HG03196 (cell line): ENCODE results near the gene OXLD1.
A peak's percentile ranks its signal among the peaks of the same experiment; 100 is the strongest.

Experiments
- ATAC-seq: cut with Tn5 transposase; IDR thresholded peaks from one replicate; pipeline ENCODE4 v1.9.1; 2021; ENCODE audit not compliant: unreplicated experiment

The OXLD1 gene

DNA sequence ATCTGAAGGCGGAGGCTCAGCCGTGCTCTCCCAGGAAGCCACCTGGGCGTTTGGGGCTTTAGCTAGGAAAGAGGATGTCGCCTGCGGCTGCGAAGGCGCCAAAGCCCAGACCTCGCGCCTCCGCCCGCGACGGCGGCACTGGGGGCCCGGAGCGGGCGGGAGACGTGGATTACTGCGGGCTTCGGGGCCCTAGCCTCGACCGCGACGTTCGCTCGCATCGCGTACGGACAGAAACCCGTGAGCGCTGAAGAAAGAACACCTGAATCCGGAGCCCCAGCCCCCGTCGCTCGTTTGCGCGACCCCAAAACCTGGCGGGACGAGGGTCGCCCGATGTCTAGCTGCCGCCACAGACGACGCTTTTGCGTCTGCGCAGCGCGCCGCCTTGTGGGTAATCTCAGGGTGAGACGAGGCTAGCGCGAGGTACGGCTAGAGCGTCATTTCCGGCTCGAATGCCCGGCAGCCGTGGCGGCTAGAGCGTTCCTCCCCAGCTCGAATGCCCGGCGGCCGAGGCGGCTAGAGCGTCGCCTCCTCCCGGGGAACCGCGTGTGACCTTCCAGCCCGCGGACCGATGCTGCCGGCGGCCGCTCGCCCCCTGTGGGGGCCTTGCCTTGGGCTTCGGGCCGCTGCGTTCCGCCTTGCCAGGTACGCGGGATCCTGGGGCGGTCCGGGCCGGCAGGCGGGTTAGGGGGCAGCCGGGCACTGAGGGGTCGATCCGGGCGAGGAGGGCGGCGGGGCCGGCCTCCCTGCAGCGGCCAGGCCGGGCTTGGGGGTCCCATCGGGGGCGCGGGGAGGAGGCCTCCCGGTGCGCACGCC, 36.7 kb upstream of the OXLD1 start, which contains the start of gene MRPL12:
Gene MRPL12, plus strand, starts transcription at position 434 of the 813 bp plus-strand sequence. Its CDS starts 135 bp downstream, at position 569.
- peak; percentile 80 for ATAC-seq

DNA sequence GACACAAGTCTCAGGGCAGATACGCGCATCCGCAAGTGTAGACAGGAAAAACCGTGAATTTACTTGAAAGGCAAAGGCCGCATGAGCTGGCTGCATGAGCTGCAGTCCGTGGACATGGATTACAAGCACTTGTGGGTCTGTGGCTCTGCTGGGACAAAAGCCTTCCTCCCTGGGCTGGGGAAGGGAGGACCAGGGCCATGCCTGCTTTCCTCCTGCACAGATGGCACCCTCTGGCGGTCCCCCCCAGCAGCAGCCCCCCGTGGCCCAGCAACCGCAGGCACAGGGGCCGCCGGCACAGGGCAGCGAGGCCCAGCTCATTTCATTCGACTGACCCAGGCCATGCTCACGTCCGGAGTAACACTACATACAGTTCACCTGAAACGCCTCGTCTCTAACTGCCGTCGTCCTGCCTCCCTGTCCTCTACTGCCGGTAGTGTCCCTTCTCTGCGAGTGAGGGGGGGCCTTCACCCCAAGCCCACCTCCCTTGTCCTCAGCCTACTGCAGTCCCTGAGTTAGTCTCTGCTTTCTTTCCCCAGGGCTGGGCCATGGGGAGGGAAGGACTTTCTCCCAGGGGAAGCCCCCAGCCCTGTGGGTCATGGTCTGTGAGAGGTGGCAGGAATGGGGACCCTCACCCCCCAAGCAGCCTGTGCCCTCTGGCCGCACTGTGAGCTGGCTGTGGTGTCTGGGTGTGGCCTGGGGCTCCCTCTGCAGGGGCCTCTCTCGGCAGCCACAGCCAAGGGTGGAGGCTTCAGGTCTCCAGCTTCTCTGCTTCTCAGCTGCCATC, 35.1 kb upstream of the OXLD1 start:
- ATAC-seq, result no peak

DNA sequence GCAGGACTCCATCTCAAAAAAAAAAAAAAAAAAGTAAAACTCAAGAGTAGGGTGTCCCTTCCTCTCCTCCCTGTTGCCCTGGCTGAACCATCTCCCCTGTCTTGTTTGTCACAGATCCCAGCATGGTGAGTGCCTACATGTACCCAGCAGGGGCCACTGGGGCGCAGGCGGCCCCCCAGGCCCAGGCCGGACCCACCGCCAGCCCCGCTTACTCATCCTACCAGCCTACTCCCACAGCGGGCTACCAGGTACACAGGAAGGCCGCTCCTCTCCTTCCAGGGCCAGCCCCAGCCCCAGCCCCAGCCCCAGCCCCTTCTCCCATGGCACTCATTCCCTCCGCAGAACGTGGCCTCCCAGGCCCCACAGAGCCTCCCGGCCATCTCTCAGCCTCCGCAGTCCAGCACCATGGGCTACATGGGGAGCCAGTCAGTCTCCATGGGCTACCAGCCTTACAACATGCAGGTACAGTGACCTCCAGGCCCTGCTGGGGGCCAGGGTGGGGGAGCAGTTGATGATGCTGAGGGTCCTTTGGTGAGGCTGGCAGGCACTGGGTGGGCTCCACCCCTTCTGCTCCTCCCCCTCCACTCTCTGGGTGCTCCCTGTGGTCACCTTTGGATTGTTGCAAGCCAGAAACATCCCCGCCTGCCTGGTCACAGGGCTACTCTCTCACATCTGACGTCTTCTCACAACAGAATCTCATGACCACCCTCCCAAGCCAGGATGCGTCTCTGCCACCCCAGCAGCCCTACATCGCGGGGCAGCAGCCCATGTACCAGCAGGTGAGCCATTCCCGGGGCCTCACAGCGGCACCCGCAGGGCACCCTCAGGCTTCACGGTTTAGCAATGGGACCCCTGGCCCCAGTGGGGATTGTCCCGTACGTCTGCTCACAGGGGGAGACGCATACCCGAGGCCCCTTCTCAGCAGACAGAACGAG, 34.2 kb upstream of the OXLD1 start:
- ATAC-seq, result no peak

DNA sequence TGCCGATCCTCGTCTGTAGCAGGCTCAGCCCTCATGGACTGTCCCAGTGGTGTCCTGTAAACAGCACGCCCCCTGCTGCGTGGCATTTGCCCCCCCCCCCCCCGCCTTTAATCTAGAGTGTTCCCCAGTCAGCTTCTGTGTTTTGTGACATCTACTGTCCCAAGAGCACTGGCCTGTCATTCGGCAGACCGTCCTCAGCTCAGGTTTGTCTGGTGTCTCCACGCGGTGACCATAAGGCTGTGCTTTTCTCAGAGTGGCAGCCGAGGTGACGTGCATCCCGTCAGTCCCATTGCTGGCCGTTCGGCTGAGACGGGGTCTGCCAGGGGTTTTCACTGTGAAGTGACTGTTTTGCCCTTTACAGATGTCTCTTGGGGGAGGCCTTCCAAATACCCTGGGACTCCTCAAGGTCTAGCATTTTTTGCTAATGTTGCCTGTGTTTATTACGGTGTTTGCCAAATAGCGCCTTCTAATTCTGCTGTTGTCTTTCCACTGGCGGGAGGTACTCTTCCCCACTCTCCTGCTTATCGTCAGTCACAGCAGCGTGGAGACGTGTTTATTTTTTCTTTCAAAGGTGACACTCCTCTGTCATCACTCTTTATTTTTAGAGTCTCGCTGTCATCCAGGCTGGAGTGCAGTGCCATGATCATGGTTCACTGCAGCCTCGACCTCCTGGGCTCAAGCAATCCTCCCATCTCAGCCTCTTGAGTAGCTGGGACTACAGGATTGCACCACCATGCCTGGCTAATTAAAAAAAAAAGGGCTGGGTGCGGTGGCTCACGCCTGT, 31.0 kb upstream of the OXLD1 start:
- no peak for ATAC-seq

DNA sequence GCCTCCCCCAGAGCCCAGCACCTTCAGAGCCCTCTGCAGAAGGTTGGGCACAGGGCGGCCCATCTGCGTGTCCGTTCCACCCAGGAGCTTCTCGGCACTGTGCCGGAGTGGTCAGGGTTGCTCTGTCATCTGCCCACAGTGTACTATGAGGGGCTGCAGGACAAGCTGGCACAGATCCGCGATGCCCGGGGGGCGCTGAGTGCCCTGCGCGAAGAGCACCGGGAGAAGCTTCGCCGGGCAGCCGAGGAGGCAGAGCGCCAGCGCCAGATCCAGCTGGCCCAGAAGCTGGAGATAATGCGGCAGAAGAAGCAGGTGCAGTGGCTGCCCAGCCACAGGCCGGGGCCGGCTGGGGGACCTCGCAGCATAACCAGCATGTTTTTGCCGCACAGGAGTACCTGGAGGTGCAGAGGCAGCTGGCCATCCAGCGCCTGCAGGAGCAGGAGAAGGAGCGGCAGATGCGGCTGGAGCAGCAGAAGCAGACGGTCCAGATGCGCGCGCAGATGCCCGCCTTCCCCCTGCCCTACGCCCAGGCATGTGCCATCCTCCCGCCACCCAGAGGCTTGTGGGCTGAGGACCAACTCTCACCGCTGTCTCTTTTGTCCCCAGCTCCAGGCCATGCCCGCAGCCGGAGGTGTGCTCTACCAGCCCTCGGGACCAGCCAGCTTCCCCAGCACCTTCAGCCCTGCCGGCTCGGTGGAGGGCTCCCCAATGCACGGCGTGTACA, 30.0 kb upstream of the OXLD1 start:
- no peak for ATAC-seq

DNA sequence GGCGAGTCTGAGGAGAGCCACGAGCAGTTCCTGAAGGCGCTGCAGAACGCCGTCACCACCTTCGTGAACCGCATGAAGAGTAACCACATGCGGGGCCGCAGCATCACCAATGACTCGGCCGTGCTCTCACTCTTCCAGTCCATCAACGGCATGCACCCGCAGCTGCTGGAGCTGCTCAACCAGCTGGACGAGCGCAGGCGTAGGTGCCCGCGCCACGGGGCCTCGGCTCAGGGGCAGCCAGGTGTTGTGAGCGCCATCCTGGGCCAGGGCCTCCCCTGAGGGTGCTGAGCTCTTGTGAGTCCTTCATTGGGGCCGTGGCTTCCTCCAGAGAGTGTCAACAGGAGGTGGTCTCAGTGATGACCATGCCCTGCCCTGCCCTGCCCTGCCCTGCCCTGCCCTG, 29.4 kb upstream of the OXLD1 start:
- ATAC-seq, result no peak

DNA sequence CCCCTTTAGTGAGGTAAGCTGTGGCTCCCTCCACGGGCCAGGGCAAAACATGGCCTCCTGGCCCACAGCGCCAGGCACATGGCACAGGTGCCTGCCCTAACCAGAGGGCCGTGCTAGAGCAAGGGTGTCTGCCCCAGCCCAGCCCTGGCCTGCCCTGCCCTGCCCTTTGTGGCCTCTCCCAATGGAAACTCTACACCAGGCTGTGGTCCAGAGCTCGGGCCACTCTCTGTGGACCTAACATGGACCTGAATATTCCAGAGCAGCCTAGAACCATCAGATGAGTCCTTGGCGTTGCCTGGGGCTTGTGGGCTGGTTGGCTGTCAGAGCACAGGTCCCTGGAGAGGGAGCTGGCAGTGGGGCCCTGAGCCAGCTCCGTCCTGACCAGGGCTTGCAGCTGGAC, 28.8 kb upstream of the OXLD1 start:
- ATAC-seq, result no peak

DNA sequence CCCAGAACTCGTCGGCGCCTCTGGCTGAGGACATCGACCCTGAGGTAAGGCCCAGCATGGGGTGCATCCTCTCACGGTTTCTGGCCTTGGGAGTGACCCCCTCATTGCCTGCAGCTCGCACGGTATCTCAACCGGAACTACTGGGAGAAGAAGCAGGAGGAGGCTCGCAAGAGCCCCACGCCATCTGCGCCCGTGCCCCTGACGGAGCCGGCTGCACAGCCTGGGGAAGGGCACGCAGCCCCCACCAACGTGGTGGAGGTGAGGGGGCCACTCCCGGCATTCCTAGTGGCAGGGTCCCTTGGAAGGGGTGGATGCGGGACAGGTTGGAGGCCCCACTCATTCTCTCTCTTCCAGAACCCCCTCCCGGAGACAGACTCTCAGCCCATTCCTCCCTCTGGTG, 28.4 kb upstream of the OXLD1 start:
- no peak for ATAC-seq

DNA sequence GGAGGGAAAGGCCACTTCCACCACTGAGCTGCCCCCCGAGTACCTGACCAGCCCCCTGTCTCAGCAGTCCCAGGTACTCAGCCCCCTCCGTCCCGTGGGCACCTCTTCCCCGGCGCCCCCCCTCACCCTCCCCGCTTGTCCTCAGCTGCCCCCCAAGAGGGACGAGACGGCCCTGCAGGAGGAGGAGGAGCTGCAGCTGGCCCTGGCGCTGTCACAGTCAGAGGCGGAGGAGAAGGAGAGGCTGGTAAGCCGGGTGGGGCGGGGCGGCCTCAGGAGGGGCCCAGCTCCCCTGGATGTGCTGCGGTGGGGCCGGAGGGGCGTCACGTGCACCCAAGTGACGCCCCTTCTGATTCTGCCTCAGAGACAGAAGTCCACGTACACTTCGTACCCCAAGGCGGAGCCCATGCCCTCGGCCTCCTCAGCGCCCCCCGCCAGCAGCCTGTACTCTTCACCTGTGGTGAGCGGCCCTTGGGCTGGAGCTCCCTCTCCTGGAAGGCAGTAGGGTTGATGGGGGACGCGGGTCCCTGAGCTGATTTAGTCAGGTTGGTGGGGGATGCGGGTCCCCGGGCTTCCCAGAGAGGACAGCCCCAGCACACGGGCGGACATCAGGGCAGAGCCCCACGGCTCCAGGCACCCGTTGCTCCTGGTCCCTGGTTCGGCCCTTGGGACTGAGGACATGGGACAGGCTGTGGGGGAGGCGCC, 27.3 kb upstream of the OXLD1 start:
- no peak for ATAC-seq

DNA sequence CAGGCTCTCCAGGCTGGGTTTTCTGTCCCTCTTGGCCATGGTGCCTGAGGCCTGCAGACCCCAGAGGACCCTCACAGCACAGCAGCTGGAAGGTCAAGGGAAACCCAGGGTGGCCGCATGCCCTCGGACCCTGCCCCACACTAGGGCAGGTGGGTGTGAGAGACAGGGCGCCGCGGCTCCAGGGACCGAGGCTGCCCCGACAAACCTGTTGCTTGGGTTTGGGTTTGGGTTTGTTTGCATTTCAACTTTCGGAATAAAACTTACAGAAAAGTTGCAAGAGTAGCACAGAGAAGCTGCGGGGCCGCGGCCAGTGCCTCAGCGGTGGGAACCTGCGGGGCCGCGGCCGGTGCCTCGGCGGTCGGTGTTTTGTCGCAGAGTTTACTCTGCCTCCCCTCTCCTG, 25.2 kb upstream of the OXLD1 start:
- ATAC-seq, result no peak

DNA sequence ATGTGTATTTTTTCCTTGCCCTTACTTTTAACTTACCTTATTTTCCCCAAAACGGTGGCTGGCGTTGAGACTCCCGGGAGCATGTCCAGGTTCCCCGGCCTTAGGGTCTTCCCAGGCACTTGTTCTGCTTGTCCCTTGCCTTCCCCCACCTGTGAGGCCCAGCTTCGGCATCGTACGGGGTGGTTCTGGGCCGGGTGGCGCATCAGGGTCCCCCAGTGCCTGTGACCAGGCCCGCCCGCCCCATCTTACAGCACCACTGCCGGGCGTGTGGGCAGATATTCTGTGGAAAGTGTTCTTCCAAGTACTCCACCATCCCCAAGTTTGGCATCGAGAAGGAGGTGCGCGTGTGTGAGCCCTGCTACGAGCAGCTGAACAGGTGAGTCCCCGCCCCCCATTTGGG, 24.8 kb upstream of the OXLD1 start:
- no peak for ATAC-seq

DNA sequence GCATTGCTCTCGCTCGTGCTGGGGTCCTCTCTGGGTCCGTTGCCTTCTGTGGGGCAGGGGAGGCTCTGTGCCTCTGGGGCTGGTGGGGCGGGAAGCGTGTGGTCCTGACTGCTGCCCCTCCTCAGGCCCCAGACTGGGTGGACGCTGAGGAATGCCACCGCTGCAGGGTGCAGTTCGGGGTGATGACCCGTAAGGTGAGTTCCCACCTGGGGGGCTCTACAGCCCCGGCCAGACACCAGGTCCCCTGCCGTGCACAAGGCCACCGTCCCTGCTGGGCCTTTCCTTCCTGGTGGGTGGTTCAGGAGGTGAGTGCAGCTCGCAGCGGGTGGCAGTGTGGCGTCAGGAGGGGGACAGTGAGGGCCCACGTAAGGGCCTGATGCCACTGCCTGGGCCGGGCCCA, 24.1 kb upstream of the OXLD1 start:
- ATAC-seq, result no peak

DNA sequence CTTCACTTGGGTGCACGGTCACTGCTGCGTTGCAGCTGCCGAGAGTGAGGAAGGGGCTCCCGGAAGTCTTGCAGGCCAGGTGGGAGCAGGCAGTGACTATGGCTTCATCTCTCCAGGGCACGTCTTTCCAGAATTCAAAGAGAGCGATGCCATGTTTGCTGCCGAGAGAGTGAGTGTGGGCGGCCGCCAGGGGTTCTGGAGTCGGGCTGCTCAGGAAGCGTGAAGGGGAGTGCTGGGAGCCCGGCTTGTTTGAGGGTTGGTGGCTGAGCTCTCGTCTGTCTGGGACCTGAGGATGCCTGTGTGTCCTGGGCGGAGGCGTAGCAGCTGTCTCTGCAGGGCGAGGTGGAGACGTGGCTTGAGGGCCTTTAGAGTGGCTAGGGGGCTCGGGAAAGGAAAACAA, 23.7 kb upstream of the OXLD1 start:
- no peak for ATAC-seq

DNA sequence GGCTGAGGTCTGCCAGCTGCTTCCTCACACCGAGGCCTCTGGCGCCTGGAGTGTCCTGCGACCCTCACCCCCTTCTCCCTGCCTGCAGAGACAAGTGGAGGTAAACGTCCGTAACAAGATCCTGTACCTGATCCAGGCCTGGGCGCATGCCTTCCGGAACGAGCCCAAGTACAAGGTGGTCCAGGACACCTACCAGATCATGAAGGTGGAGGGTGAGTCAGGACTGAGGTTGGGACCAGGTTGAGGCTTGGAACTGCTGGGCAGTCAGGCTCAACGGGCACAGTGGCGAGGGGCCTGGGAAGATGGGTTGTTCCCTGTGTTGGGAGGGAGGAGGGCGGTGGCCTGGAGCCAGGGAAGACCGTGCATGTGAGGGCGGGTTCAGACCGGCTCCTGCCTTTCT, 22.2 kb upstream of the OXLD1 start:
- ATAC-seq, result no peak

DNA sequence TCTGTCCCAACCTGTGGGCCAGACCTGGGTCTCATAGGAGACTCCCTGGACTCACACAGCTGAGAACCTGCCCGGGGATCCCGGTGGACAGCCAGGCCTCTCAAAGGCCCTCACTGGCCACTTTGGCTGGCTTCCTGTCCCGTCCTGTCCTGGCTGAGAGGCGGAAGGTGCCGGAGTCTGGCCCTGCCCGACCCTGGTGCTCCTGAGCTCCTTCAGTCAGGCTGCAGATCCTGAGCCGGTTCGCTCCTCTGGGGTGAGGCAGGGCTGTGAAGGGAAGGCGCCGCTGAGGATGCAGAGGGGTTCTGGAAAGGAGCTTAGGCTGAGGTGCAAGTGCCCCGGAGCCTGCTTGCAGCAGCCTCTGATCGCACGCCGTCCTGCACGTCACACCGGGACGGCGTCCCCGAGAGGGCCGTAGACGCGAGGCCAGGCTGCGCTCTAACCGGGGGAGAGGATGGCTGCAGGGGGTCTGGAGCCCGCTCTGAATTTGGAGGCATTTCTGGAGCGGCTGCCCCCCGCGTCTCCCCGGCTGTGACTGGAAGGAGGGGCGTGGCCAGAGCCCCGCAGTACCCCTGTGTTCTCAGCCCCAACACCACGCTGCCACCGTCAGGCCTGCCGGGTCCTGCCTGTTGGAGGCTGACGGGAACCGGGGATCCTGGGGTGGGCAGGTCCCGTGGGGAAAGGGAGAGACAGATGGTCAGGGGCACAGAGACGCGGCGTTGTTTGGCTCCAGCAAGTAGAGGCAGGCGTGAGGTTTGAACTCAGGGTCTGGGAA, 21.6 kb upstream of the OXLD1 start:
- ATAC-seq, result no peak

DNA sequence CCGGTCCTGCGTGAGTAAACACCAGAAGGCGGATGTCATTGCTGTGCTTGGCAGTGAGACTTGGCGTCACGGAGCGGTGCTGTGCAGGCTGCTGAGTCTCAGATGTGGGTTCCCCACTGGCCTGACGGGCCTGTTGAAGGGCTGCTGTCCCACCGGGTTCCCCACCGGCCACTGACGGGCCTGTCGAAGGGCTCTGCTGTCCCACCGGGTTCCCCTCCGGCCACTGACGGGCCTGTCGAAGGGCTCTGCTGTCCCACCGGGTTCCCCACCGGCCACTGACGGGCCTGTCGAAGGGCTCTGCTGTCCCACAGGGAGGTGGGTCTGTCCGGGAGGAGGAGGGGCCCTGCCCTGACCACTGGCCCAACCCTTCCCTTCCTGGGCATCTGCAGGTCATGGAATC, 20.2 kb upstream of the OXLD1 start:
- ATAC-seq, result no peak

DNA sequence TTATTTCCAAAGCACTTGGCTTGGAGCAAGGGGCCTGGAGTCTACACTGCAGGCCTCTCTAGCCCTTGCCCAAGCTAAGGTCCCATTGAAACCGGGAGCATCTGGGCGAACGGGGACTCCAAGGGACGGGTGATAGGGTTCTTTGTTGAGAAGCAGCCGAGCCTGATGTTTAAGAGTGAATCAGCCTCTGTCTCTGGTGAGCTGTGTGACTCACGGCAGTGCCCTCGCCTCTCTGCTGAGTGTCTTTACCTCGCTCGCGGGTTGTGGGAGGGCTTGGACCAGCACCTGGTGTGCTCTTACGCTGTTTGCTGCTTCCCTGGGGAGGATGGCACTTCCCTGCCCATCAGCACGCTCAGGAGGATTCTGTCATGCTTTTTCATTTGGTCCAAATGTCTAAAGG, 18.7 kb upstream of the OXLD1 start:
- ATAC-seq, result no peak

DNA sequence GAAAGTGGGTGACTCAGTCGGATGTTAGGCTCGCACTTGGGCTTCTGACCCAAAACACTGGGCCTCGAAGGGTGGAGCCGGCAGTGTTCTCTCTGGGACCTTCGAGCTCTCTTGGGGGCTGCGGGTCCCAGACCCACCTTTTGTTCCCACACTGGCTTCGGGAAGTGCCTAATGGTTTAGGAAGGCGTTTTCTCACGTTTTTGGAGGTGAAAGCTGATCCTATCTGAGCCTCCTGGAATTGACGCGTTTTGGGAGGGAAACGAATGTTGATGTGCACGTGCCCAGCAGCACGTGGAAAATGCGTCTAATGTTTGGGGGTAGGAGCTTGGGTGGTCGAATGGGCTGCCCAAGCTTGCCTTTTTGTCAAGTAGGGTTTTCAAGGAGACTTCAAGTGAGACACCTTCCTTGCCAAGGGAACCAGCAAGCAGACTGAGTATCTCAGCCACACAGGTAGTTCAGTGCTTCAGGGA, 18.1 kb upstream of the OXLD1 start:
- no peak for ATAC-seq
